Heart left ventricle (tissue), 13 donors: ENCODE data around the gene MTFMT.

Source experiments
- CTCF ChIP-seq, 12 donors: fragments of 200-600 bp; sonication (generic) in 4 of 12; IDR thresholded peaks; one replicate each; pipeline versions ENCODE4 v1.5.0 to v1.8.0; 2018 to 2022; ENCODE audit warnings: antibody characterized with exemption in 12 of 12, mild to moderate bottlenecking in 5 of 12
- POLR2A ChIP-seq, 2 donors: fragments of 450-650 bp; IDR thresholded peaks; one replicate each; pipeline ENCODE4 v1.6.1; 2017; ENCODE audit warnings: antibody characterized with exemption in 2 of 2, mild to moderate bottlenecking in 2 of 2, moderate library complexity in 2 of 2
- donor health status: ischemic (EF 13 %, LVEDD 7.1; RV severe dilation, severe dysfunction).
- donor health status: DM: no; HTN: yes; CAD: no.
- donor health status: DM: no; HTN: no; CAD: no.
- donor health status: ischemic (EF 25% LVEDD 6.9; RV normal size, moderate dysfunction).
- donor health status: ischemic (EF 25% LVEDD 5.7; RV mildly dilated, moderate dysfunction).
- donor health status: ischemic (EF 35%, LVEDD 5.7; RV mildly dilated, moderate dysfunction).
- donor health status: nonischemic (EF 11% LVEDD 7.7; RV severe dilation, severe dysfunction).
- donor health status: DM: yes; HTN: yes; CAD: no.
- donor health status: PGD.
- donor health status: ischemic (EF 29% LVEDD 5.4; RV normal size, mild dysfunction).
- donor health status: nonischemic (EF 23%, LVEDD 6.1; RV moderate dilation, normal function).

GRCh38 chr15:65037309-65037708 is 7.9 kb upstream of the MTFMT start:
- TF ChIP-seq CTCF (IDR thresholded peaks at IDR 0.05) = no peak
- no peak for TF ChIP-seq POLR2A (IDR thresholded peaks at IDR 0.05)
